Amniotic epithelial cell (primary cell): ENCODE data around the gene TAF10.
A peak's percentile ranks its signal among the peaks of the same experiment; 100 is the strongest.

Source experiments
- DNase-seq: peaks from one replicate; pipeline ENCODE4 v3.0.0-alpha.2; 2010; ENCODE audit warnings: low read depth

Gene TAF10

DNA sequence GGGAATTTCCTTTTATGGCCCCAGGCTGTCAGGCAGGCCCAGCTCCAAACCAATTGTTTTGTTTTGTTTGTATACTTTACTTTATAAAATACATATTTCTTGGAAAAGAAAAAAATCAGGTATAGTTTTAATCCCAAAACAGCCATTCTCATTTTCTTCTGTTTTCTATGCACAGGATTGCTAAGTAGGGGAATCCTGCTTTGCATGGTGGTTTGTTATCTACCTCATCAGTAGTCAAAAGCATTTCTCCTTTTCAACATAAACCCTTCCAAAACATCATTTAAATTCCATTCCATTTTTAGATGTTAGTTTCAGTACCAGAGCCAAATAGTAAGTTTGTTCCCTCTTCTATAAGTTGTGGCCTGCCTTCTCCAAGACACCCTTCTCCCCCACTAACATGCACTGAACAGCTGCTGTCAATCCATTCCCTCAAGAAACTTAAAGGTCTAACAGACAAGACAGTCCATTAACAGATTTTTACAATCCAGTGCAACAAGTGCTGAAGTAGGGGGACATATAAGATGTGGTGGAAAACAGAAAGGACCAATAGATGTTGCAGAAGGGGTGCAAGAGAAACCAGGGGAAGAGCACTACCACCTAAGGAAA is 4.7 kb downstream of the TAF10 start:
- DNase-seq, result peak; percentile 51

GRCh38 chr11:6606471-6607189 is 5.4 kb downstream of the TAF10 start:
- peak; percentile 89 for DNase-seq

- DNase-seq, result no peak
These were observed 7.2 kb downstream of the TAF10 start for GRCh38 chr11:6604790-6605189.

- DNase-seq, result peak; percentile 55
These were observed 7.9 kb downstream of the TAF10 start for GRCh38 chr11:6604081-6604626.

- DNase-seq, result peak; percentile 84
These were observed 8.5 kb downstream of the TAF10 start, which contains the start of the genes ILK and RRP8 for GRCh38 chr11:6603287-6604080. Gene ILK, plus strand, starts transcription at chr11:6603774. Its CDS starts 498 bp downstream, at chr11:6604272. Gene RRP8, minus strand, starts transcription at chr11:6603616. Its CDS starts 114 bp downstream, at chr11:6603502.

DNA sequence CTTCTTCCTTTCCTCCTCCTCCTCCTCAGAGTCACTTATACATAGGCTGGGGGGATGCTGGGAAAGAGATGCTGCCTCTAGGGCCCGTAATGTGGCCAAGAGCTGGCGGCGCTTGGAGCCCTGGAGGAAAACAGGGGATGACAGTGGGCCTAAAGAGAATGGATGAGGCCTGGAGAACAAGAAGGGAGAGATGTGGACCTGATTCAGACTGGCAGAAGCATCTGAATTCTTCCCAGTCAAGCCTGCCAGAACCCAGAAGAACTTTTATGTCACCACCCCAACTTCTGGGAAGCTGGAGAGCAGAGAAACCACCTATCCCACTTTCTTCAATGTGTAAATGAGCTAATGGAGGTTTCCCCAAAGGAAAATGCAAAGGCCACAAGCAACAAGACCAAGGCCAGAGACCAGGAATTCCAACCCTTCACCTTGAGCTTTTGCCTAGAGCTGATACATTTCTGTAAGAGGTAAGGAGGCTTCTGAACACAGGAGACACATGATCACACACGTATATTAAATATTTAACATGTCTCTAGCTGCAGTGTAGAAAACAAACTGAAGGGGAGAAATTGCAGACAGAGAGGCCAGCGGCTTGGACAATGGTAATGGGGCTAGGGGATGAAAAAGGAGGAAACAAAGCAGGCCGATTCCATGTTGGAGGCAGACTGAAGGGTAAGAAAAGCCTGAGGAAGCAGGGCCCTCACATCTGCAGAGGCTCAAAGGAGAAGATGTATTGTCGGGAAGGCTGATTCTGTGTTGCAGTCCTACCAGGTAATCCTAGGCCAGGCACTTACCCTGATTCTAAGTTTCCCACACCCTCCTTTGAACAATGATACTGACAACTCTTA is 9.7 kb downstream of the TAF10 start:
- no peak for DNase-seq

- no peak for DNase-seq
These were observed 11.0 kb downstream of the TAF10 start for GRCh38 chr11:6601041-6601461.

GRCh38 chr11:6599881-6600390 is 12.1 kb downstream of the TAF10 start:
- no peak for DNase-seq

GRCh38 chr11:6599449-6599848 is 12.6 kb downstream of the TAF10 start:
- no peak for DNase-seq

GRCh38 chr11:6598555-6598954 is 13.5 kb downstream of the TAF10 start:
- no peak for DNase-seq

DNA sequence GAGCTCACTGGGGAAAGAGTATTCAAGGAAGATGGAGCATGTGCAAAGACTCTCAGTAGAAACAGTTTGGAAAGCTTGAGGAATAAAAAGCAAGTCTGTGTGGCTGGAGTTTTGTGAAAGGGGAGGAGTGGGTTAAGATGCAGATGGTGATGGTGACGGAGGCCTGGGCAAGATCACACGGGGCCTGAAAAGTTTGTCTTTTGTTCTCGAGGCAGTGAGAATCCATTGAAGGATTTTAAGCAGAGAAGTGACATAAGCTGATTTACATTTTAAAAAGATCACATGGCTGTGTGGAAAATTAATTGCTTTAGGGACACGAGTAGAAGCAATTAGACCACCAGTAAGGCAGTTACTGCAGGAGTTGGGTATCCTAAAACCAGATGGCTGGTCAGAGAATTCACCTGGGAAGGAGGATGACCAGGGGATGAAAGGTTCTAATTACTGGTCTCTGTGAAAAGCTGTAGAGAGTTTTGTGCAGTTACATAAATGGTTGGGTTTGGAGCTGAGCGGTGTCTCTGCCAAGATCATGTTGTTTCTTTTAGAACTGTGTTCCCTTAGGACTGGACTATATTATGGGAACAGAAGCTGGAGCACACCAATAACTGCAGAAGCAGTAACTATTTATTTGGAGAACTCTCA is 15.7 kb downstream of the TAF10 start:
- DNase-seq, result no peak

DNA sequence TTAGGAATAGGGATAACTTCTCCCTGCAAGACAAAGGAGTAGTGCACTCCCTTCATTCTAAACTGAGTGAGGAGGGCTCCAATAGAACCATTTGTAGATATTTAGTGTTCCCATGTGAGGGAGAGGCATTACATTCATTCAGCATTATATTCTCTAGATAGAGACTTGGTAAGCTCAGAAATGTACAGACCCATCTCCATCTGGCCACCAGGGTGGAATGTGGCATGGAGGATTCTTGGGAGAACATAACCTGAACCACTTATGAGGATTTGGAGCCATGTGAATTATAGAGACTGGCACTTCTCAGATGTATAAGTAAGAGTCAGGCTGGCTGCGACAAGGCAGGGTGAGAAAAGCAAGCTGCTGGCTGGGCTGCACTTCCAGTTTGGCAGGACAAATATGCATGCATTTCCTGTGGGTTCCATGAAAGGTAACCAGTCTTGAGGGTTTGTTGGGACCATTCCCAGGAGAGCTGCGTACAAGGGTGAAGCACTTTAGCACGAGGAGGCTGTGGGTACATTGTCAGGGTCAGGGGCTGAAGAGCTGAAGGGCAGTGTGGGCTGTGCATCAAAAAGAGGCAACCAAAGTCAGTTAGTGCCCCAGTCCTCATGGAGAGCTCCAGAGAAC is 17.8 kb downstream of the TAF10 start:
- DNase-seq, result no peak

DNA sequence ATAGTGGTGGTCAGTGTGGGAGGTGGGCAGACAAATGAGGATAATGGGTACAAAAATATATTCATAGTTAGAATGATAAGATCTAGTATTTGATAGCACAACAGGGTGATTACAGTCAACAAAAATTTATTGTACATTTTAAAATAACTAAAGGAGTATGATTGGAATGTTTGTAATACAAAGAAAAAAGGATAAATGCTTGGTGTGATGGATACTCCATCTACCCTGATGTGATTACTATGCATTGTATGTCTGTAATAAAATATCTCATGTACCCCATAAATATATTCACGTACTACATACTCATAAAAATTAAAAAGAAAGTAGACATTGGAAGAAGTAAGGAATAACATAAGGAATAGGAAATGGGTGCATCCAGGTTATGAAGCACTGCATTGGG is 24.0 kb downstream of the TAF10 start:
- DNase-seq, result no peak

- no peak for DNase-seq
These were observed 24.6 kb downstream of the TAF10 start for GRCh38 chr11:6587360-6587953.

DNA sequence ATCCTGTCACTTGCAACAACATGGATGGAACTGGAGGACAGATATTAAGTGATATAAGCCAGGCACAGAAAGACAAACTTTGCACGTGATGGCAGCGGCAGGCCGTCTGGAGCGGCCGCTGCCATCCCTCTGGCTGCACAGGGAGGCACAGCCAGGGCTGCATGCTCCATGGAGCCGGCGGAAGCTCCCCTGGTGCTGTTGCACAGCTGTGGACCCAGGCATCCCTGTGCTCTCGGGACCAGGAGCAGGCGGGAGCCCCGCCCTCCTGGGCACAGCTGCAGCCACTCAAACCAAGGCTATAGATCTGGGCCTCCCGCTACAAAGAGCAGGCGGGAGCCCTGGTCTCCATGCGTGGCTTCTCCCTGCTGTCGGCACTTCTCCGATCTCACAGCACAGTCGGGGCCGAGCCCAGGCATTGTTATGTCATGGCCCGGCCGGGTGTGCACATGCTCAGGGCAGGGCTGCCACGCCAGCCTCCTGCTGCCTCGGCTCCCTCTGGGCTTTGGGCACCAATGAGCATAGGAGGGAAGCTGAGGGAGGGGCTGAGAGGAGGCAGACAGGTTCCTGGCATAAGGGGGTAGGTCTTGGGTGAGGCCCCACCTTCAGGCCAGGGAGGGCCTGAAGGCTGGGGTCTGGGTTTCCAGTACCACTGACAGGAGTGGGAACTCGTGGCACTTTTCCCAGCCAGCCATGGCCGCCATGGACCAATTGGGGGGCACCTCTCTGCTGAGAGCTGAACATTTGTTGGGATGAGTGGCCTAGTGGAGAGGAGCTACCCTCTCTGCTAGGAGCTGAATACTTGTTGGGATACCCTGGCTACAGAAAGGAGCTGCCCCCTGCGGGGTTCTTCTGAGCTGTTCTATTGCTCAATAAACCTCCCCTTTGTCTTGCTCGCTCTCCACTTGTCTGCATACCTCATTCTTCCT is 25.3 kb downstream of the TAF10 start:
- no peak for DNase-seq

DNA sequence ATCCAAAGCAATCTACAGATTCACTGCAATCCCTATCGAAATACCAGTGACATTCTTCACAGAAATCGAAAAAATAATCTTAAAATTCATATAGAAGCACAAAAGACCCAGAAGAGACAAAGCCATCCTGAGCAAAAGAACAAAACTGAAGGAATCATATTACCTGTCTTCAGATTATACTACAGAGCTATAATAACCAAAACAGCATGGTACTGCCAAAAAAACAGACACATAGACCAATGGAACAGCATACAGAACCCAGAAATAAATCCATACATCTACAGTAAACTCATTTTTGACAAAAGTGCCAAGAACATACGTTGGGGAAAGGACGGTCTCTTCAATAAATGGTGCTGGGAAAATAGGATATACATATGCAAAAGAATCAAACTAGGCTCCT is 27.5 kb downstream of the TAF10 start:
- DNase-seq, result no peak

DNA sequence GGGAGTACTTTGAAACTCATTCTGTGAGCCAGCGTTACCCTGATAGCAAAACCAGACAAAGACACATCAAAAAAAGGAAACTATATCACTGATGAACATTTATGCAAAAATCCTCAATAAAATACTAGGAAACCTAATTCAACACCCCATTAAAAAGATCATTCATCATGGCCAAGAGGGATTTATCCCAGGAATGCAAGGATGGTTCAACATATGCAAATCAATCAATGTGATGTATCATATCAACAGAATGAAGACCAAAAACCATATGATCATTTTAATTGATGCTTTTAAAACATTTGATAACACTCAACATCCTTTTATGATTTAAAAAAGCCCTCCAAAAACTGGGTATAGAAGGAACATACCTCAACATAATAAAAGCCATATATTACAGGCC is 28.4 kb downstream of the TAF10 start:
- no peak for DNase-seq

GRCh38 chr11:6579681-6580080 is 32.3 kb downstream of the TAF10 start:
- no peak for DNase-seq

GRCh38 chr11:6578134-6578533 is 33.9 kb downstream of the TAF10 start:
- DNase-seq, result no peak
